ENCODE results near the gene RBM7.

RBM7 gene

DNA sequence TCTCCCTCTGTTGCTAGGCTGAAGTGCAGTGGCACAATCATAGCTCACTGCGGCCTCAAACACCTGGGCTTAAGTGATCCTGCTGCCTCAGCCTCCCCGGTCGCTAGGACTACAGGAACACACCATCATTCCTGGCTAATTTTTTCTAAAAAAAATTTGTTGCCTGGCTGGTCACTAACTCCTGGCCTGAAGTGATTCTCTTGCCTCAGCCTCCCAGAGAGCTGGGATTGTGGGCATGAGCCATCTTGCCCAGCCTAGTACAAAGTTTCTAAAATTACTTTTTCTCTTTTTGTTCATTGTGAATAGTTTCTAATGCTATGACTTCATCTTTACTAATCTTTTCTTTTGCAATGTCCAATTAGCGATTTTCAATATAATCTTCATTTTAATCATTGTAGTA lies 12.5 kb downstream of the RBM7 start:
- no peak for DNase-seq
- TF ChIP-seq POLR2A (IDR thresholded peaks at IDR 0.05; ENCODE audit: low read length) (no peak), GATA1 (IDR thresholded peaks at IDR 0.05; ENCODE audit: low read depth, low read length) (no peak)

DNA sequence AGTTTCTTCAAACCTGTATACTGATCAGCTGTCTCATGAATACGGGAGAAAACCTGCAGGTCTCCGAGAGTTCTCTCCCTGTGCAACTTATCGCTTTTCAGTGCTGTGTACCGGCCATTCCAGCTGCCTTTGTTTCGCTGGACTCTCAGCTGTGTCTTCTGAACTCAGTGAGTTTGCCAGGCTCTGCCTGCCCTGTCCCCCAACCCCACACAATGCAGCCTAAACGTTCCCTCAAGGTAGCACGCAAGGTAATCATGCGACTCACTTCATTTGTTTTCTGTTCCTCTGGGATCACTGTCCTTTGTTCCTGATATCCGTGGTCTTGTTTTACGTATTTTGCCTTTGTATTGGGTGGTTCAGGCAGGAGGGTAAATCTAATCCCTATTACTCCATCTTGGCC lies 13.5 kb downstream of the RBM7 start:
- DNase-seq: no peak
- TF ChIP-seq GATA1 (IDR thresholded peaks at IDR 0.05; ENCODE audit: low read depth, low read length) (no peak), POLR2A (IDR thresholded peaks at IDR 0.05; ENCODE audit: low read length) (no peak)

DNA sequence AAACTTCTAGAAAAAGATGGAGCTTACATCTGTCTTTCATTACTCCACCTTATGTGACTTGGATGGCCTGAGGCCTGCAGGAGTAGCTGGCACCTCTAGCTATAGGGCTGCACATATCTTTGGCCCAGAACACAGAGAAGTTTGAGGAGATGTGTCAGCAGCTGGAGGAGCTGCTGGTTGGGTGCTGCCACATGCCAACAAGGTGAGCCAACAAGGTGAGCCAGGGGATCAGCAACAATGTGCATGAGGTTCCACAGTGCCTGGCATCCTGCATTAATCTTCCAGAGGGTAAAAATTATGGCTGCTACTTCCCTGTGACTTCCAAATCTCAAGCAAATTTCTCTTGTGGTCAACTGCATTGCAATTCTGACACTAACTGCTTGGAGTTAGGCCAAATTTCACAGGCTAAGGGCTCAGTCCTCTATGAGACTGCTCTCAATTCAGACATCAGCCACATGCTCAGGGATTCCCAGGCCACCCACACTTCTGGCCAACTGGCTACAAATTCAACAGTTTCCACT lies 16.0 kb downstream of the RBM7 start:
- no peak for TF ChIP-seq GATA1 (IDR thresholded peaks at IDR 0.05; ENCODE audit: low read depth, low read length)
- TF ChIP-seq POLR2A (IDR thresholded peaks at IDR 0.05; ENCODE audit: low read length): no peak

DNA sequence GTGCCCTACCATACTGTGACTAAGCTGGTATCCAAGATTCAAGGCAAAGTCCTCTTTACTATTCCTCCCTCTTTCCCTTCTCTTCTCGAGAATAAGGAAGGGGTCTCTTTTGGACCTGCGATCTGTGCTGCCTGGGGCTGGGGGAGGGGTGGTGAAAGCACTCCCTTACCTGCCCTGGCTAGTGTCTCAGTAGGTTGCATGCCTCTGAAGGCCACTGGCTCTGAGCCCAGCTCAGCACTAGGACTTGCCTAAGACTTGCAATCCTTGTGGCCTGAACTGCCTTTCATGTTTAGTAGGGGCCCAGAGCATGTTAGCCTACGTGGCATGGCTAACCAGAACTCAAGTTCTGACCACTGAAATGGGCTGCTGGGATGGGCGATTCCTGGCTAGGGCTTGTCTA lies 25.8 kb downstream of the RBM7 start:
- TF ChIP-seq POLR2A (IDR thresholded peaks at IDR 0.05; ENCODE audit: low read length) (no peak), GATA1 (IDR thresholded peaks at IDR 0.05; ENCODE audit: low read depth, low read length) (no peak)
- no peak for DNase-seq

More for the DNA sequence above, 16.0 kb downstream of the RBM7 start:
- DNase-seq: no peak

DNA sequence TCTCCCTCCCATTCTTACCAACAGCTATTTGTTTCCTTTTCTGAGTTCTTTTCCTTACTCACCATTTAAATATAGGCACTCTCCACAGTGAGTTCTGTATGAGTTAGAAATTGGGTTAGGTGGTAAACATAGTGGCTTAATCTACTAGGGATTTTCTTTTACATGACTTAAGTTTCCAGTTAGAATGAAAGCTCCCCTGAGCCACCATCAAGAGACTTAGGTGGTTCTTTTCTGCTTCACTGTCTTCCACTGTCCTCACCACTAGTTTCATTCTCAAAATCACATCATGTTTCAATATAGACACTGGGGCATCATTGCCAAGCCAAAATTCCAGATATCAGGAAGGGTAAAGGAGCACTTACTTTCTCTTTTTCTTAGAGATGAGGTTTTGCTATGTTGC lies 29.8 kb downstream of the RBM7 start:
- no peak for DNase-seq
- TF ChIP-seq GATA1 (IDR thresholded peaks at IDR 0.05; ENCODE audit: low read depth, low read length) (no peak), POLR2A (IDR thresholded peaks at IDR 0.05; ENCODE audit: low read length) (no peak)

DNA sequence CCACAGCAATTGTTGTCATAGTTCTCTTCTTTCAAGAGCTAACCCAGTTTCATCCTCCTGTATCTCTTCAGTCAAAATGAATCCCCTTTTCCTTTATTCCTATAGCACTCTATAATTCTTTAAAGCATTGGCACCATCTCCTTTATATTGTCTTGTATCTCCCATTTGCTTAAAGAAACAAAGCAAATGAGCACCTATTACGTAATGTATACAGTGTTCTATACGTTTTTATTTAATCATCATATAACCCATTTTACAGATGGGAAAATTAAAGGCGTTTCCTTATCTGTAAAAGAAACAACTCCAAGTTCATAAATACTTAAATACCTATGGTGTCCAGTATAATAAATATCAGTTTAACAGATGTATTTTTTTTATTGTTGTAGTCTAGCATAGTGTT lies 32.4 kb downstream of the RBM7 start:
- DNase-seq: no peak
- TF ChIP-seq POLR2A (IDR thresholded peaks at IDR 0.05; ENCODE audit: low read length) (no peak), GATA1 (IDR thresholded peaks at IDR 0.05; ENCODE audit: low read depth, low read length) (no peak)

DNA sequence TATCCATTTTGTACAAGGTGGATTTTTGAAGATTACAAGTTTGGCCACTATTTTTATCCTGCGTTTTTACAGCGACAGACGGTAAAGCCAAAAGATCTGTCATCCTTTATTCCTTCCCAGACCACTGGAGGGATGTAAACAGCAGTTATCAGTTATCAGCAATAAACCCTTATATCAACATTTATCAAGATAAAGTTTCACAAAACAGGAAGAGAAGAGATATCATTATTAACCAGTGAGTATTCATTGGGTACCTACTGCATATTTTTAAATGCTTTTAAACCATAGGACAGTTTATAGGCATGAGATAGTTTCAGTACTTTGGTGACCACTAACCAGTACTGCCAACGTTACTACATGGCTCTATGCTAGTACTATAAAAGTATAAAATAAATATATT lies 32.9 kb downstream of the RBM7 start:
- no peak for TF ChIP-seq GATA1 (IDR thresholded peaks at IDR 0.05; ENCODE audit: low read depth, low read length)
- no peak for TF ChIP-seq POLR2A (IDR thresholded peaks at IDR 0.05; ENCODE audit: low read length)
- DNase-seq: no peak

DNA sequence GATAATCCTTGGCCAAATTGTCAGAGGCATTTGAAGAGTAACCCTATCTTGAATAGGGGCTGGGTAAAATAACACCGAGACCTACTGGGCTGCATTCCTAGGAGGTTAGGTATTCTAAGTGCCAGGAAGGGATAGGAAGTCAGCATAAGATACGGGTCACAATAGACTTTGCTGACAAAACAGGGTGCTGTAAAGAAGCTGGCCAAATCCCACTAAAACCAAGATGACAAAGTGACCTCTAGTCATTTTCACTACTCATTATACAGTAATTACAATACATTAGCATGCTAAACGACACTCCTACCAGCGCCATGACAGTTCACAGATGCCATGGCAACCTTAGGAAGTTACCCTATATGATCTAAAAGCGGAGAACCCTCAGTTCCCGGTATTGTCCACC lies 37.8 kb downstream of the RBM7 start:
- no peak for DNase-seq
- TF ChIP-seq GATA1 (IDR thresholded peaks at IDR 0.05; ENCODE audit: low read depth, low read length) (no peak), POLR2A (IDR thresholded peaks at IDR 0.05; ENCODE audit: low read length) (no peak)

DNA sequence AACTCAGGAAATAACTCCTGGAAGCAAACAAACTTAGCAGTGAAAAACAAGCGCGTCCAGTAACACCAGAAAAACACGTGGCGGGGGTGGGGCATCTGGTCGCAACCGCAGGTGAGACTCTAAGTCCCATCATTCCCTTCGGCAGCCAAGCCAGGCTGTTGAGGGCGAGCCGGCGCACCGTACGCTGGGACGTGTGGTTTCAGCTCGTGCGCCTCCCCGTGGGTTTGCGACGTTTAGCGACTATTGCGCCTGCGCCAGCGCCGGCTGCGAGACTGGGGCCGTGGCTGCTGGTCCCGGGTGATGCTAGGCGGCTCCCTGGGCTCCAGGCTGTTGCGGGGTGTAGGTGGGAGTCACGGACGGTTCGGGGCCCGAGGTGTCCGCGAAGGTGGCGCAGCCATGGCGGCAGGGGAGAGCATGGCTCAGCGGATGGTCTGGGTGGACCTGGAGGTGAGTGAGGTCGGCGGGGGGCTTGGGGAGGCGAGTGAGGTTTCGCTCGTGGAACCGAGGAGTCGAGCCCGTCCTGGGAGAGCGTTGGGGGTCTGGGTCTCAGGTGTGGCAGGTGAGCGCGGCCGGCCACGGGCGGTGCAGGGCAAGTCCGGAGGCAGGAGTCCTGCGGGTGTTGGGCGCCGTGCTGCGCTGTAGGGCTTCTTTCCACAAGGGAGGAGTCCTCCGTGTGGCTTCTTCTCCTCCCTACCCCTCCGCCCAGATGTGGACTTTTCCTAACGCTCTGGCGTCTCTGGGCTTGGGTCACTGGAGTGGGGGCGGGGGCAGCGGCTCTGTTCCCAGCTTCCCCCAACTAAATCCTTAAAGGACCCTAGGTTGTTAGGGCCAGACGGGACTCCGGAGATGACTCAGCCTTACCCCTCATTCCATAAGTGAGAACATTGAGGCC lies 39.0 kb downstream of the RBM7 start, which contains the start of gene REXO2:
Gene REXO2, plus strand, starts transcription at position 239 of the 892 bp plus-strand sequence. Its CDS starts 62 bp downstream, at position 301.
- TF ChIP-seq POLR2A (IDR thresholded peaks at IDR 0.05; ENCODE audit: low read length) (peak; percentile 95), GATA1 (IDR thresholded peaks at IDR 0.05; ENCODE audit: low read depth, low read length) (no peak)
- peak; percentile 96 to 97 for DNase-seq

DNA sequence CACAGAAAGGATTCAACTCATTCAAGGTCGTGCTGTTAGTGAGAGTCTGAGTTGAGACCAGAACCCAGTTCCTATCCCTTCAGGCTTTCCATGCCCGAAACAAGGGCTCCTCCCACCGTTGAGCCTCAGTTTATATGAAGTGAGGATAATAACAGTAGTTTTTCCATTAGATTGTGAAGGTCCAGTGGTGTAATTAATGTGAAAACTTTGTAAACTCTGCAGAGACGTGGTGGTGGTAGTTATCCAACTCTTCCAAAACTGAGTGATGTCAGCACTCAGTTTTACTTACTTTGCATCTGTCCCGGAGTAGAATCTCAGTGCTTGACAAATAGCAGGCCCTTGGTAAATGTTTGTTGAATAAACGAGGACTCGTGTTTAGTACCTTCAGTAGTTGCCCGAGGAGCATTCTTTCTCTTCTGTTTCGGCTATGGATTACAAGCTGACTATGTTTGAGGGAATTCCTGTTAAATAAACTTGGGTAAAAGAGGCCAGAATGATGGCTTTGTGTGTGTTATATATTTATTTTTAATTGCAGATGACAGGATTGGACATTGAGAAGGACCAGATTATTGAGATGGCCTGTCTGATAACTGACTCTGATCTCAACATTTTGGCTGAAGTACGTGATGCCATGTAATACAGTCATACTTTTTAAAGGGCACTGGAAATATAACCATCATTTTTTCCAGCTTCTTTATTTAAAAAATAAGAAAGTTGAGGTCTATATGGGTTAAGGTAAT lies 39.8 kb downstream of the RBM7 start:
- TF ChIP-seq POLR2A (IDR thresholded peaks at IDR 0.05; ENCODE audit: low read length): no peak
- no peak for TF ChIP-seq GATA1 (IDR thresholded peaks at IDR 0.05; ENCODE audit: low read depth, low read length)
- DNase-seq: peak; percentile 40 to 70

DNA sequence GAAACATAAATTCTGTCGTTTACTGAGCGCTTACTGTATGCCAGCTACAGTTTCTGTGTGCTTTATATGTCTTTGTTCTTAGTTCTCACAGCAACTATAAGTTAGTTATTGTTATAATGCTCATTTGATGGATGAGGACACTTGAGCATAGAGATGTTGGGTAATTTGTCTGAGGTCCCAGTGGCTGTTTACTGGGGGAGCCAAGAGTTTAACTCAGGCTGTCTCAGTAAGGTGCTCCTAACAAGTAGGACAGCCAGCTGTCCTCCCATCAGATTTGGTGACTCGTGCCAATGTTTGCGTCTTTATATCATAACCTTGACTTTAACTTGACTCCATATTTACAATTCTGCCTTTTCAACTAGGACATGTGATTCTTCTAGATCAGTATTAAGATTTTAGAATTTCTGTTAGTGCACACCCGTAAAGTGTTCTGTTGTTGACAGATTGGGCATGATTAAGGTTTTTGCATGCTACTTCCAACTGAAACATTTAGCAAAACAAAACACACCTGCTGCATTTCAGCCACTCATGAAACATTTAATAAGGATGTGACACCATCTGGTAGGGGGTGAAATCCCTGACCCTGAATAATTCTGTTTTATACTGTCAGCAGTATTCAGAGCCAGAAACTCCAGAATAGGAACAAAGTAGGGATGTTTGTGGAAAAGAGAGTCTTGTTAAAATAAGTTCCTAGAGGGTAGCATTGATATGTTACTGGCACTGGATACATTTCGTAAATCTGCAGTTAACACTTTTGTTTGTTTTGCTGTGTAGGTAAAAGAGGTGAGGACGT lies 40.7 kb downstream of the RBM7 start:
- TF ChIP-seq POLR2A (IDR thresholded peaks at IDR 0.05; ENCODE audit: low read length): no peak
- TF ChIP-seq GATA1 (IDR thresholded peaks at IDR 0.05; ENCODE audit: low read depth, low read length): no peak
- peak; percentile 65 to 80 for DNase-seq

DNA sequence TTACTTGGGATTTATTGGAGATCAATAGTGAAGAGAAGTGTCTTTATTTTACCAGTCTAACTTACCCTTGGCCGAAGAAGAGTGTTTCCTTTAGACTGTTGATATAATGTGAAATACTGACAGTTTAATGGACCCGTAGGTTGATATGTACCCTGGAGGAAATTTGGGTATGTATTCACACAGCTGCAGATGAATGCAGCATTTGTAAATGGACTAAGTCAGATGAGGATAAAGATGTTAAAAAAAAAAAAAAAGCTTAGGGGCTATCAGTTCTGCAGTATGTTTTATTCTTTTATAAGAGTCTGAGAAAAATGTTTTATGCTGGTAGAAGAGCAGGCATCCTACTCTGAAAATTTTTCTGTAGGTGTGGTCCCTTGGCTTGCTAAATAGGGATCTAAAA lies 41.5 kb downstream of the RBM7 start:
- DNase-seq: peak in 1 of 2 experiments; percentile 59
- no peak for TF ChIP-seq POLR2A (IDR thresholded peaks at IDR 0.05; ENCODE audit: low read length)
- TF ChIP-seq GATA1 (IDR thresholded peaks at IDR 0.05; ENCODE audit: low read depth, low read length): no peak

DNA sequence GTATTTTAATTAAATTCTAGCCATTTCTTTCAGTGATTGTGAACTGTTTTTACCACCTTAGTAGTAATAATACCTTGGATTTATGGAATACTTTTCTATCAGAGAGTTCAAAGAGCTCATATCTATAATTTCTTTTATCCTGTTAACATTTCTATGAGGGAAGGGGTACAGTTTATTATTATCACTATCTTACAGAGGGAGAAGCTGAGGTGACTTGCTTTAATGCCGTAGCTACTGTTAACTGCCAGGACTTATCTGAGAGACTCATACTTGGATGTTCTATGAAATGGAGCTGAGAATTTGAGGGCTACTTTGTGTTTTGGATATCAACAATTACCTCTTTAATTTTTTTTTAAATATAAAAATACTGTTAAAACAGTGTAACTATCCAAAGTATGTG lies 42.1 kb downstream of the RBM7 start:
- TF ChIP-seq GATA1 (IDR thresholded peaks at IDR 0.05; ENCODE audit: low read depth, low read length) (no peak), POLR2A (IDR thresholded peaks at IDR 0.05; ENCODE audit: low read length) (peak; percentile 33)
- DNase-seq: peak; percentile 77 to 85
